C4-2B (cell line): ENCODE results near the gene MAMDC2.

Experiments used
- H3K27ac ChIP-seq: fragments of 450-650 bp; 2 replicates; pipeline ENCODE4 v1.5.1; 2017
- CTCF ChIP-seq: fragments of 450-650 bp; conservative IDR thresholded peaks from 2 replicates; pipeline ENCODE4 v1.5.1; 2017; ENCODE audit warnings: mild to moderate bottlenecking
- ZFX ChIP-seq: fragments of 450-650 bp; IDR thresholded peaks from 2 replicates; pipeline ENCODE4 v1.6.1; 2017

MAMDC2 gene

DNA sequence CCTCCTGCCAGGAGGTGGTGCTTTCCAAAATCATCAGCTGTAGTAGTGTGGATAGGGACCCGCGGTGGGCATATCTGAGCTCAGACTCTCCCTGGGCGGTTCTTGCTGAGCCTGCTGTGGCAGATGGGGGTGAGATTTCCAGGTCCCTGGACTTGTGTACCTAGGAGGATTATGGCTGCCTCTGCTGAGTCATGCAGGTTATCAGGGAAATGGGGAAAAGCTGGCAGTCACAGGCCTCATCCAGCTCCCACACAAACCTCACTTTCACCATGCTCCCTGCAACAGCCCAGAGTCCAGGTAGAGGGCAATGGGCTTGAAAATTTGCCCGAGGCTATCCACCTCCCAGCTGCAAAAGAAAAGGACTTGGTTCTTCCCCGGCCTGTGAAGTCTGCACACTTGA, 23.4 kb upstream of the MAMDC2 start:
- no peak overlapping the region for H3K27ac ChIP-seq
- TF ChIP-seq ZFX (no peak), CTCF (no peak)

GRCh38 chr9:70020991-70021571, 22.6 kb upstream of the MAMDC2 start:
- H3K27ac ChIP-seq: no peak overlapping the region
- TF ChIP-seq ZFX (no peak), CTCF (no peak)

DNA sequence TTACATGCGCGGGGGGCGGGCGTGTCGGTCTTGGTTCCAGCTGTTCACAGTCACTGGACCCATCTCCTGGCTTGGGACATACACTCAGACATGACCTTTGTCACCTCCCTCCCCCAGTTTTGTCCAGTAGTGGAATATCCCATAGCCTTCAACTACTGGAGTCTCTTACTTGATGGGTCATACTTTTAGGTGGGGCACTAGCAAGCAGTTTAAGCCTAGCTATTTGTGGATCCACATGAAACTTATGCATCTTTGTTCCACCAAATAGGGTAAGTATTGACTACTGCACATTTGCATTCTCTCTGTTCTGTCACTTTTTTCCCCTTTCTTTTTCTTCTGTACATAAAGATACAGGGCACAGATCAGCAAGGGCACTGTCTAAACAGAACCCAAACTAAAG, 15.4 kb upstream of the MAMDC2 start:
- TF ChIP-seq CTCF (no peak), ZFX (no peak)

GRCh38 chr9:70030156-70030555, 13.5 kb upstream of the MAMDC2 start:
- no peak overlapping the region for H3K27ac ChIP-seq
- TF ChIP-seq ZFX (no peak), CTCF (no peak)

More for the DNA sequence above, 15.4 kb upstream of the MAMDC2 start:
- no peak overlapping the region for H3K27ac ChIP-seq

DNA sequence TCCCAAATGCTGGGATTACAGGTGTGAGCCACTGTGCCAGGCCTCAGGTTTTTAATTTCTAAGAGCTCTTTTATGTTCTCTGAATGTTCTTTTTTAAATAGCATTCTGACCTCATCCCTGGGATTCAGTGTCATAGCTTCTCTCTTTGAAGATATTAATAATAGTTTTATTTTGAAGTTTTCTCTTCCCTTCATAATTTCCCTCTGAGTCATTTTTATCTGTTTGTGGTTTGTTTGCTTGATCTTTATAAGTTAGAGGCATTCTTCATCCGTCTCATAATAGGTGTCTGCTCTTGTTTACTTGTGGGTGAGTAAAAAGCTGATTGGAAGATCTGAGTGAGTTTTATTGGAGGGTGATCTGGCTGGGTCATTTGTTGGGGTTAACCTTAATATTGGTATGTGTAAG, 12.5 kb upstream of the MAMDC2 start:
- TF ChIP-seq ZFX (no peak), CTCF (no peak)
- no peak overlapping the region for H3K27ac ChIP-seq

GRCh38 chr9:70034271-70034711, 9.4 kb upstream of the MAMDC2 start:
- TF ChIP-seq CTCF (no peak), ZFX (no peak)
- no peak overlapping the region for H3K27ac ChIP-seq

GRCh38 chr9:70035691-70036090, 8.0 kb upstream of the MAMDC2 start:
- H3K27ac ChIP-seq: no peak overlapping the region
- TF ChIP-seq ZFX: no peak
- TF ChIP-seq CTCF: no peak
